Activated CD8-positive, alpha-beta memory T cell treated with anti-CD3 and anti-CD28 coated beads, Interleukin-2, amount 50 U/mL, for 4 hours (primary cell): Measurements from ENCODE around the gene TBX1.

Experiments
- DNase-seq: peaks from one replicate; pipeline ENCODE4 v3.0.0-alpha.2; 2020

Gene TBX1

DNA sequence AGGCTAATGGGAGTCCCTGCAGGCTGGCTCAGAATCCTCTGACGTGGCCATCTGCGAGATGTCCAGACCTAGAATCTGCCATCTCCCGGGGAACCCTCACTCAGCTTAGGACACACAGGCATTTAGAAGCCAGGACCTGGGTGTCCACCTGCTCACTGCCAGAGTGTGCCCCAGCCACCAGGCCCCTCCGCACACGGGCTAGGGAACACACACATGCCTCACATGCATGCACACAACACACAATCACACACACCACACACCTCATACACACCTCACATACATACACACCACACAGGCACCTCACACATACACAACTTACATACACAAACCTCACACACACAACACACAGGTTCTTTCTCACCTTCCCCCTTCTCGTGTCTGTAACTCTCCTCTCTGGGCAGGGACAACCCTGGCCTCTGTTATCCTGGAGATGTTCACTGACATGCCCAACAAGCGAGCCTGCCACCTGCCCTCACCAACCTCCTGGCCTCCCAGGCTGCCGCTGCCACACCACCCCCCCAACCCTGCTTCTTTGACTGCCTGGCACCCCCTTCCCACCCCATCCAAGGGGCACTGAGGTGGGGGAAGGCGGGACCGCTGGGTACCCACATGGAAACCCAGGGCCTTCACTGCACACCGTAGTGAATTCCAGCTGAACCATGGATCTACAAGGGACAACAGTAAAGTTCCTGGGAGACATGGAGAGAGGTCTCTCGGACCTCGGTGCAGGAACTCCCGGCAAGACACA is 56.0 kb downstream of the TBX1 start:
- DNase-seq: peak; percentile 7
